ENCODE results near the gene SLC37A1.
"Not testable (repeated sequence)": the region's sequence is repeated elsewhere in the genome, so short reads cannot be mapped to it uniquely, and the experiment has no call there.

The SLC37A1 gene

DNA sequence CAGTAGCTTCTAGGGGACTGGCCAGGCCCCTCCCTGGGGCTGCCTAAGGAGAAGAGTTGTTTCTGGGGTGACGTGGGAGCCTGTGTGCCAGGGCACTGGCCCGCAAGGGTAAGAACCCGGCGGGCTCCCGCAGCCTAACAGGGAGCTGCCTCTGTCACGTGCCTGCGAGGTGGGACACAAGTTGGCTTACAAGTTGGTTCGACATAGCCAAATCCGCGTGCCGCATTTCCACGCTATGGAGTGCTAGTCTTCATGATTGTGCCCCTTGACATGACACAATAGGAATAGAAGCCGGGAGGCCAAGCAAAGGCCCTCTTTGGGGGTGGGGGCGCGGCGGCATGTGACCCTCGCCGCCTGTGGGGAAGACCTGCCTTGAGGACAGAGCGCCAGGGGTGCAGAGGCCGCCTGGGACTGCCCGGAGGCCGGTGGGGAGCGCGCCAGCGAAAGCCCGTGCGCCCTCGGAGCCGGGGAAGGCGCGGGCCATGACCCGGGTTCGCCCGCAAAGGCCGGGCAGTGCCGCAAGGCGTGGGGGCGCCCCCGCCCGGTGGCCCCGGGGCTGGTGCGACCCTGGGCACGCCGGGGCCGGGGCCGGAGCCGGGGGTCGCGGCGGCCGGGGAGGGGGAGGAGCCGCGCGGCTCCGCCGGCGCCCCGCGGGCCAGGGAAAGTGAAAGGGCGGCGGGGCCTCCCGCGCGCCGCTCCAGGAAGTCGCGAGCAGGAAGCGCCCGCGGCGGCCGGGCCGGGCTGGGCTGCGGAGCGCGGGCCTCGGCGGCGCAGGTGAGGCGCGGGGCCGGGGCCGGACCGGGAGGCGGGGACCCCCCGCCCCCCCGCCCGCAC lies at the start of gene SLC37A1:
Gene SLC37A1 (plus strand): TSS at position 702 of the 834 bp plus-strand sequence. CDS start 4,603 bp downstream, outside the sequence.
- peaks cover 35% of the 10 kb centered on the region for H3K4me1 Mint-ChIP-seq (ENCODE audit: low read depth)
- no peaks in the 10 kb centered on the region for H3K9me3 Mint-ChIP-seq (ENCODE audit: low read depth)
- H3K27ac Mint-ChIP-seq, result peak within 1 kb of the TSS; percentile 84
- no peaks in the 10 kb centered on the region for H3K27me3 Mint-ChIP-seq
- peaks cover 10% of the 10 kb centered on the region for H3K36me3 Mint-ChIP-seq
- peak within 1 kb of the TSS; percentile 90 for H3K4me3 Mint-ChIP-seq

- Mint-ChIP-seq H3K36me3 (no peaks in the 10 kb centered on the region), H3K27me3 (no peaks in the 10 kb centered on the region), H3K27ac (peak overlapping the region; percentile 93), H3K9me3 (ENCODE audit: low read depth) (no peaks in the 10 kb centered on the region), H3K4me3 (peak overlapping the region; percentile 60), H3K4me1 (ENCODE audit: low read depth) (peaks cover 64% of the 10 kb centered on the region)
These were observed 49.7 kb upstream of the SLC37A1 start for GRCh38 chr21:42463861-42464515.

DNA sequence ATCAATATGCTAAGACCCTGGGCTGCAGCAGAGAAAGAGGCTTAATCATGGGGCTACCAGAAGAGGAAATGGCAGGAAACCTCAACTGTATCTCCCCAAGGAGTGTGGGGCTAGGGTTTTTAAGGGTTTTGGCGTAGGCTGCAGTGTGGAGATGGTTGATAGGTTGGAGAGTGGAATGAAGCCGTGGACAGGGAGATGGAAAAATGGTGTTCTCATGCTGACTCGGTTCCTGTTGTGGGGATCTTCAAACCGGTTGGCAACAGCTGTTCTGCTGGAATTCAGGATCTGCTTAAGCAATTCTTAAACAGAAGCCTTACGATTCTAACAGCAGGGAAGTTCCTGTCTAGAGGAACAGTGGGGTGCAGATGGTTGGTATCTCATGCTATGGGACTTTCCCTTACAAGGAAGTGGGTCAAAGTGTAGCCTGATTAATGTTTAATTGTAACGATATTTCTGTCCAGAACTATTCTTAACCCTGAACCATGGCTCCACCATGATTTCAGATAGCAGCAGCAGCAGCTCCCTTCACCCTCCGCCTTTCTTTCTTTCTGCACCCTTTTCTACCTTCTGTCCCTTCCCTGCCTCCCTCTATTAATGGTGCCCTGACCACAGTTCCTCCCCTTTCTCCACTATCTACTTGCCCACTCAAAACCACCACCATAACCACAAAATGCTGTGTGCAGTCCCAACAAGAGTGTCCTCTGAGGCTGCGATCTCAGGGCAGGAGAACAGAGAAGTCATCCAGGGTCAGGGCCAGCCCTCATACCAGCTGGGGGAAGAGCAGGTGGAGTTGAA lies 48.4 kb upstream of the SLC37A1 start:
- H3K27ac Mint-ChIP-seq, result no peak overlapping the region
- no peaks in the 10 kb centered on the region for H3K27me3 Mint-ChIP-seq
- H3K9me3 Mint-ChIP-seq (ENCODE audit: low read depth), result no peaks in the 10 kb centered on the region
- H3K4me3 Mint-ChIP-seq, result no peak overlapping the region
- H3K4me1 Mint-ChIP-seq (ENCODE audit: low read depth), result peaks cover 59% of the 10 kb centered on the region
- H3K36me3 Mint-ChIP-seq, result no peaks in the 10 kb centered on the region

GRCh38 chr21:42465803-42466127 lies 47.9 kb upstream of the SLC37A1 start:
- peaks cover 54% of the 10 kb centered on the region for H3K4me1 Mint-ChIP-seq (ENCODE audit: low read depth)
- H3K4me3 Mint-ChIP-seq, result no peak overlapping the region
- no peaks in the 10 kb centered on the region for H3K27me3 Mint-ChIP-seq
- H3K27ac Mint-ChIP-seq, result no peak overlapping the region
- no peaks in the 10 kb centered on the region for H3K36me3 Mint-ChIP-seq
- H3K9me3 Mint-ChIP-seq (ENCODE audit: low read depth), result no peaks in the 10 kb centered on the region

DNA sequence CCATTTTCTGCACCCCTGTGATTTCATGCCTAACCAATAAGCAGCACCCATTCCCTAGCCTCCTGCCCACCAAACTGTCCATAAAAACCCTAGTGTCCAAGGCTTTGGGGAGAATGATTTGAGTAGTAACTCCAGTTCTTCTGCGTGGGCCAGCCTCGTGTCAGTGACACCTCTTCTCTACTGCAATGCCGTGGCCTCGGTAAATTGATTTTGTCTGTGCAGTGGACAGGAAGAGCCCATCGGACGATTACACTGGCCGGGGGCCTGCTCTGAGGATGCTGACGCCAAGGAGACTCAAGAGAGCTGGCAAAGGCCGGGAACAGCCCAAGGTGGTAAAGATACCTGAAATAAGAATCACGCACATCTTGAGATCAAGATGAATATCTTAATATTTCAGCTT lies 47.0 kb upstream of the SLC37A1 start:
- no peak overlapping the region for H3K4me3 Mint-ChIP-seq
- no peaks in the 10 kb centered on the region for H3K27me3 Mint-ChIP-seq
- H3K36me3 Mint-ChIP-seq, result no peaks in the 10 kb centered on the region
- H3K27ac Mint-ChIP-seq, result no peak overlapping the region
- peaks cover 44% of the 10 kb centered on the region for H3K4me1 Mint-ChIP-seq (ENCODE audit: low read depth)
- H3K9me3 Mint-ChIP-seq (ENCODE audit: low read depth), result no peaks in the 10 kb centered on the region

- H3K4me1 Mint-ChIP-seq (ENCODE audit: low read depth), result peaks cover 38% of the 10 kb centered on the region
- H3K27me3 Mint-ChIP-seq, result no peaks in the 10 kb centered on the region
- H3K27ac Mint-ChIP-seq, result no peak overlapping the region
- no peaks in the 10 kb centered on the region for H3K36me3 Mint-ChIP-seq
- no peaks in the 10 kb centered on the region for H3K9me3 Mint-ChIP-seq (ENCODE audit: low read depth)
- no peak overlapping the region for H3K4me3 Mint-ChIP-seq
These were observed 46.3 kb upstream of the SLC37A1 start for GRCh38 chr21:42467140-42467983.

DNA sequence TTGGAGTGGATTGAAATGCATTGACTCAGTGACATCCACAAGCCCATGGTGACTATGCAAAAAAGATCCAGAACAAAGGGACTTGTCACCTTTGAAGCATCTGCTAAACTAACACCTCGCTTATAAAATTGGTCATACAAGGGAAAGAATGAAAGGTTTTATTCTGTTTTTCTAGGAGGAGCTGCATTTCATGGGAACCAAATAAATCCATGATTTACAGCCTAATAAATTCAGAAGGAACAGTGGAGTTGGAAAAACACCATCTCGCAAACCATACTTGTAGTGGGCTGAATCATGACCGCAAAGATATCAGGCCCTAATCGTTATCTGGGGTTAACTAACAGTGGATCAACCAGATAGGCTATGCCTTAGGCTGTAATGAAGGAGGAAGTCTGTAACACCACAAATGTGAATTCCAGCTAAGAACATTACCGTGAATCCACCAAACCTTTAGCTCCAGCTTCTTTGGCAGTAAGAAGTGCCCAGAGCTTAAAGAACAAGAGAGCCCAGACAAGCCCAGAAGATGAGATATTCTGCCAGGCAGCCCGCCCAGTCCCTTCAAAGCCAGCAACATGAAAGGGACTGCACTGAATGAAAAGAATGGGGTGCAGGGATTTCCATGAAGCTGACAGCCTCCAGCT lies 45.0 kb upstream of the SLC37A1 start:
- H3K27ac Mint-ChIP-seq, result no peak overlapping the region

DNA sequence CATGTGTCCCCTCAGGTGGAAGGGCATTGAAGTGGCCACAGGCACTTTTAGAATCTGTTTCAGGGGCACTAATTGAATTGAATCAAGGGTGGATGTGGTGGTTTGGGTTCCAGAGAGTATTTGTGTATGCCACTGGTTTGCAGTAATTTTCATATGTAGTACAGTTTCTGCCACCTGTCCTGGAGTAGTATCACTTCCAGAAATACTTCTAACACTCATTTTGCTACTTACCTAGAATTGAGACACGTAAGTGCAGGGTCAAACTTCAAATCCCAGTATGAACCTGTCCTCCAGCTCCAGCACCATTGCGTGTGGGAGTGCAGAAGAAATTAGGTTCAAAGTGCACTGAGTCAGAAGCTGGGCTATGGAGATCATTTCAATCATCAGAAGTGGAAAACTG lies 44.4 kb upstream of the SLC37A1 start:
- Mint-ChIP-seq H3K27ac (no peak overlapping the region), H3K4me3 (no peak overlapping the region), H3K4me1 (ENCODE audit: low read depth) (peaks cover 20% of the 10 kb centered on the region), H3K36me3 (no peaks in the 10 kb centered on the region), H3K27me3 (no peaks in the 10 kb centered on the region), H3K9me3 (ENCODE audit: low read depth) (no peaks in the 10 kb centered on the region)

More for the DNA sequence above, 45.0 kb upstream of the SLC37A1 start:
- H3K9me3 Mint-ChIP-seq (ENCODE audit: low read depth), result no peaks in the 10 kb centered on the region
- peaks cover 27% of the 10 kb centered on the region for H3K4me1 Mint-ChIP-seq (ENCODE audit: low read depth)
- H3K27me3 Mint-ChIP-seq, result no peaks in the 10 kb centered on the region
- no peaks in the 10 kb centered on the region for H3K36me3 Mint-ChIP-seq
- no peak overlapping the region for H3K4me3 Mint-ChIP-seq

DNA sequence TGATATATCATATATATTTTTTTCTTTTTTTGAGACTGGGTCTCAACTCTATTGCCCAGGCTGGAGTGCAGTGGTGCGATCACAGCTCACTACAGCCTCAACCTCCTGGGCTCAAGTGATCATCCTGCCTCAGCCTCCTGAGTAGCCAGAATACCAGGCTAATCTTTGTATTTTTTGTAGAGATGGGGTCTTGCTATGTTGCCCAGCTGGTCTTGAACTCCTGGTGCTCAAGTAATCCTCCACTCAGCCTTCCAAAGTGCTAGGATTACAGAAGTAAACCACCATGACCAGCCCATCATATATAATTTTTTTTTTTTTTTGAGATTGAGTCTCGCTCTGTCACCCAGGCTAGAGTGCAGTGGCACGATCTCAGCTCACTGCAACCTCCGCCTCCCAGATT lies 43.9 kb upstream of the SLC37A1 start:
- H3K27me3 Mint-ChIP-seq; H3K4me3 Mint-ChIP-seq; H3K27ac Mint-ChIP-seq; H3K36me3 Mint-ChIP-seq; H3K9me3 Mint-ChIP-seq (ENCODE audit: low read depth): not testable (repeated sequence)
- H3K4me1 Mint-ChIP-seq (ENCODE audit: low read depth), result peaks cover 16% of the 10 kb centered on the region

GRCh38 chr21:42471206-42471605 lies 42.4 kb upstream of the SLC37A1 start:
- H3K27me3 Mint-ChIP-seq, result no peaks in the 10 kb centered on the region
- H3K27ac Mint-ChIP-seq, result no peak overlapping the region
- H3K4me3 Mint-ChIP-seq, result no peak overlapping the region
- no peaks in the 10 kb centered on the region for H3K9me3 Mint-ChIP-seq (ENCODE audit: low read depth)
- H3K36me3 Mint-ChIP-seq, result no peaks in the 10 kb centered on the region
- H3K4me1 Mint-ChIP-seq (ENCODE audit: low read depth), result peaks cover 5% of the 10 kb centered on the region

DNA sequence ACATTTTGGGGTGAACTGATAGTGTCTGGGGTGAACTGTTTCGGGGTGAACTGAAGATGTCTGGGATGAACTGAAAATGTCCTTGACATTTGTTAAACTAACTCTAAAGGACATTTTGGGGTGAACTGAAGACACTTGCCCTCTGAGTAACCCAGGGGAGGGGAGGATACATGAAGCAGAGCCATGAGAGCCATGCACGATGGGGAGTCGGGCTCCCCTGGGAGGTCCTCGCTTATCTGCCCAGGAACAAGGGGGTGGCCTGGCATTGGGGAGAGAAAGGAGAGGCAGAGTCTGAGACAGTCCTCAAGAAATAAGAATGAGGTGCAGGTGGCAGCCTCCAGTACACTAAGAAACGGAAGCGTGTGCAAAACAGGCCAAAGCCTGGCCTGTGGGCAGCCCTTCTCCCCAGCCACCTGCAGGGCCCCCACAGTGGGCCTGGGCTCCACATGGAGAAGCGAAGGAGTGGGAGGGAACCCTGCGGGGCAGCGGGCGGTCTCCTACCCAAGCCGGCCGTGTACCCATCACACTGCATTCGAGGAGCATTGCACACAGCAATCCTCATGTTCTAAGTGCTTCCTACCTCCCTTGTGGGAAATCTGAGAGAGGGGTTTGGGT lies 41.8 kb upstream of the SLC37A1 start:
- no peaks in the 10 kb centered on the region for H3K9me3 Mint-ChIP-seq (ENCODE audit: low read depth)
- no peak overlapping the region for H3K27ac Mint-ChIP-seq
- H3K4me1 Mint-ChIP-seq (ENCODE audit: low read depth), result peaks cover 5% of the 10 kb centered on the region
- H3K36me3 Mint-ChIP-seq, result no peaks in the 10 kb centered on the region
- H3K27me3 Mint-ChIP-seq, result no peaks in the 10 kb centered on the region
- H3K4me3 Mint-ChIP-seq, result no peak overlapping the region

GRCh38 chr21:42472521-42472920 lies 41.1 kb upstream of the SLC37A1 start:
- Mint-ChIP-seq H3K9me3 (ENCODE audit: low read depth) (no peaks in the 10 kb centered on the region), H3K36me3 (no peaks in the 10 kb centered on the region), H3K27me3 (no peaks in the 10 kb centered on the region), H3K27ac (no peak overlapping the region), H3K4me3 (no peak overlapping the region), H3K4me1 (ENCODE audit: low read depth) (peaks cover 2% of the 10 kb centered on the region)

- no peak overlapping the region for H3K4me3 Mint-ChIP-seq
- no peaks in the 10 kb centered on the region for H3K36me3 Mint-ChIP-seq
- no peaks in the 10 kb centered on the region for H3K27me3 Mint-ChIP-seq
- no peaks in the 10 kb centered on the region for H3K9me3 Mint-ChIP-seq (ENCODE audit: low read depth)
- no peaks in the 10 kb centered on the region for H3K4me1 Mint-ChIP-seq (ENCODE audit: low read depth)
- H3K27ac Mint-ChIP-seq, result no peak overlapping the region
These were observed 40.1 kb upstream of the SLC37A1 start for GRCh38 chr21:42473498-42474042.

Data from activated naive CD8-positive, alpha-beta T cell (primary cell).